MM.1S (cell line): ENCODE data around the gene SPG21.

Experiments
- DNase-seq: peaks from one replicate; pipeline ENCODE4 v3.0.0-alpha.2; 2015
- H2AFZ ChIP-seq: fragments of 300-600 bp; sonication (generic); 2 replicates; pipeline ENCODE4 v1.6.0; 2016; ENCODE audit warnings: antibody characterized with exemption, low read length
- H3F3A ChIP-seq: fragments of 300-600 bp; sonication (generic); 2 replicates; pipeline ENCODE4 v1.6.1; 2016; ENCODE audit warnings: mild to moderate bottlenecking, antibody characterized with exemption, low read length, moderate library complexity, mixed read lengths; ENCODE audit not compliant: insufficient read depth
- H3K27ac ChIP-seq: fragments of 300-600 bp; sonication (generic); 2 replicates; pipeline ENCODE4 v1.5.1; 2016; ENCODE audit warnings: mild to moderate bottlenecking, low read length
- H3K27me3 ChIP-seq: fragments of 300-600 bp; sonication (generic); replicated peaks from 2 replicates; pipeline ENCODE4 v1.6.0; 2016; ENCODE audit warnings: low read length; ENCODE audit not compliant: insufficient read depth
- H3K36me3 ChIP-seq: fragments of 300-600 bp; sonication (generic); replicated peaks from 2 replicates; pipeline ENCODE4 v1.6.1; 2016; ENCODE audit warnings: mild to moderate bottlenecking, low read length, mixed read lengths; ENCODE audit not compliant: insufficient read depth
- H3K4me1 ChIP-seq: fragments of 300-600 bp; sonication (generic); 2 replicates; pipeline ENCODE4 v1.6.1; 2016; ENCODE audit warnings: low read length, mixed read lengths
- H3K4me2 ChIP-seq: fragments of 300-600 bp; sonication (generic); 2 replicates; pipeline ENCODE4 v1.6.0; 2016; ENCODE audit warnings: low read depth, low read length
- H3K4me3 ChIP-seq: fragments of 300-600 bp; sonication (generic); 2 replicates; pipeline ENCODE4 v1.5.1; 2016; ENCODE audit warnings: low read length, mixed read lengths
- H3K79me2 ChIP-seq: fragments of 300-600 bp; sonication (generic); 2 replicates; pipeline ENCODE4 v1.6.1; 2016; ENCODE audit warnings: mixed run types, low read length, mixed read lengths
- H3K9ac ChIP-seq: fragments of 300-600 bp; sonication (generic); 2 replicates; pipeline ENCODE4 v1.6.1; 2016; ENCODE audit warnings: low read length, mixed read lengths
- H3K9me2 ChIP-seq: fragments of 300-600 bp; sonication (generic); replicated peaks from 2 replicates; pipeline ENCODE4 v1.6.1; 2016; ENCODE audit warnings: mild to moderate bottlenecking, low read length, mixed read lengths; ENCODE audit not compliant: insufficient read depth
- H3K9me3 ChIP-seq: fragments of 300-600 bp; sonication (generic); replicated peaks from 2 replicates; pipeline ENCODE4 v1.6.1; 2016; ENCODE audit warnings: mild to moderate bottlenecking, low read length, mixed read lengths; ENCODE audit not compliant: insufficient read depth
- H4K20me1 ChIP-seq: fragments of 300-600 bp; sonication (generic); 2 replicates; pipeline ENCODE4 v1.6.1; 2016; ENCODE audit warnings: mild to moderate bottlenecking, low read length, moderate library complexity, mixed read lengths; ENCODE audit not compliant: insufficient read depth
- EZH2 ChIP-seq: fragments of 300-600 bp; sonication (generic); optimal IDR thresholded peaks from 2 replicates; pipeline ENCODE3; 2017; ENCODE audit warnings: low read depth, mild to moderate bottlenecking, antibody characterized with exemption, low read length, mixed read lengths
- EZH2phosphoT487 ChIP-seq: fragments of 300-600 bp; sonication (generic); IDR thresholded peaks from 2 replicates; pipeline ENCODE4 v1.6.1; 2018; ENCODE audit warnings: antibody characterized with exemption, low read length
- TF ChIP-seq, protein P1 (sequence below): fragments of 300-600 bp; sonication (generic); IDR thresholded peaks from 2 replicates; pipeline ENCODE4 v1.5.1; 2016; ENCODE audit warnings: antibody characterized with exemption, low read length, mixed read lengths

The SPG21 gene

DNA sequence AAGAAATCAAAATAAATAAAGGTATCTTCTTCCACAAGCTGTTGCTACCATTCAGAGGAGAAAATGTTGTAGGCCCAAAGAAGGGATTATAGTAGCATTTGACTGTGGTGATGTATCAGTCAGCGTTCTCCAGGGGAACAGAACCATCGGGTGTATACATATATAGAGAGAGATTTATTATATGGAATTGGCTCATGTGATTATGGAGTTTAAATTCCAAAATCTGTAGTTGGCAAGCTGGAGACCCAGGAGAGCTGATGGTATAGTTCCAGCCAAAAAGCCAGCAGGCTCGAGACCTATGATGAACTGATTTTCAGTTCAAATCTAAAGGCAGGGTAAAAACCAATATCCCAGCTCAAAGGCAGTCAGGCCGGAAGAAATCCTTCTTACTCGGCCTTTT, 7.4 kb upstream of the SPG21 start:
- H3K36me3 ChIP-seq: no peaks in the 10 kb centered on the region
- H3F3A ChIP-seq: no peaks in the 10 kb centered on the region
- H3K4me2 ChIP-seq: no peak overlapping the region
- H3K79me2 ChIP-seq: no peaks in the 10 kb centered on the region
- H3K4me3 ChIP-seq: no peak overlapping the region
- no peaks in the 10 kb centered on the region for H3K4me1 ChIP-seq
- no peaks in the 10 kb centered on the region for H4K20me1 ChIP-seq
- no peak for DNase-seq
- no peak for TF ChIP-seq EZH2phosphoT487
- TF ChIP-seq, protein P1, sequence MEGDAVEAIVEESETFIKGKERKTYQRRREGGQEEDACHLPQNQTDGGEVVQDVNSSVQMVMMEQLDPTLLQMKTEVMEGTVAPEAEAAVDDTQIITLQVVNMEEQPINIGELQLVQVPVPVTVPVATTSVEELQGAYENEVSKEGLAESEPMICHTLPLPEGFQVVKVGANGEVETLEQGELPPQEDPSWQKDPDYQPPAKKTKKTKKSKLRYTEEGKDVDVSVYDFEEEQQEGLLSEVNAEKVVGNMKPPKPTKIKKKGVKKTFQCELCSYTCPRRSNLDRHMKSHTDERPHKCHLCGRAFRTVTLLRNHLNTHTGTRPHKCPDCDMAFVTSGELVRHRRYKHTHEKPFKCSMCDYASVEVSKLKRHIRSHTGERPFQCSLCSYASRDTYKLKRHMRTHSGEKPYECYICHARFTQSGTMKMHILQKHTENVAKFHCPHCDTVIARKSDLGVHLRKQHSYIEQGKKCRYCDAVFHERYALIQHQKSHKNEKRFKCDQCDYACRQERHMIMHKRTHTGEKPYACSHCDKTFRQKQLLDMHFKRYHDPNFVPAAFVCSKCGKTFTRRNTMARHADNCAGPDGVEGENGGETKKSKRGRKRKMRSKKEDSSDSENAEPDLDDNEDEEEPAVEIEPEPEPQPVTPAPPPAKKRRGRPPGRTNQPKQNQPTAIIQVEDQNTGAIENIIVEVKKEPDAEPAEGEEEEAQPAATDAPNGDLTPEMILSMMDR: no peak
- no peak for TF ChIP-seq EZH2
- no peaks in the 10 kb centered on the region for H3K27me3 ChIP-seq
- no peaks in the 10 kb centered on the region for H3K9me2 ChIP-seq
- no peak overlapping the region for H3K27ac ChIP-seq
- H2AFZ ChIP-seq: no peak overlapping the region
- no peaks in the 10 kb centered on the region for H3K9me3 ChIP-seq
- no peak overlapping the region for H3K9ac ChIP-seq

DNA sequence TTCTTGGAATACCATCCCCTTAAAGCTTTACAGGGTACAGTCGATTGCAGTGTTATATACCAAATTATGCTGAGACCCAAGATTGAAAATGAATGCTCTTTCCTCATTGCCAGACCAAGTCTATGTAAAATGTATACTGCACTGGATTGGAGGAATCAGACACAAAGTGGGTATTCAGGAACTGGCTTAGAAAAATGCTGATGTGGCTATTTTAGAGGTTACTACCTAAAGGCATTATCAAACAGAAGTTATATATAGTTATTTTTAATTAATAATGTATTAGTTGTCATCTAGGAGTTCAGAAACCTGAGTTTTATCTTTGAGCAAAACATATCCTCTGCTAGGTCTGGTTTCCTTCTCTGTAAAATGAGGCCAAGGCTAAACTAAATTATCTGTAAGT, 3.6 kb upstream of the SPG21 start:
- Histone ChIP-seq H3K9me3 (no peaks in the 10 kb centered on the region), H4K20me1 (no peaks in the 10 kb centered on the region), H3K36me3 (no peaks in the 10 kb centered on the region), H3K4me2 (peak overlapping the region; percentile 67), H3K79me2 (peaks cover 12% of the 10 kb centered on the region), H3K9me2 (no peaks in the 10 kb centered on the region), H3F3A (peaks cover 7% of the 10 kb centered on the region; the same call in 1 of the 2 replicates), H2AFZ (peak overlapping the region; percentile 71), H3K27ac (no peak overlapping the region), H3K9ac (peak overlapping the region; percentile 36; the same call in 1 of the 2 replicates), H3K4me1 (no peaks in the 10 kb centered on the region), H3K4me3 (peak overlapping the region; percentile 40), H3K27me3 (no peaks in the 10 kb centered on the region)
- no peak for TF ChIP-seq EZH2
- no peak for TF ChIP-seq EZH2phosphoT487
- TF ChIP-seq, protein P1: no peak
- DNase-seq: no peak

DNA sequence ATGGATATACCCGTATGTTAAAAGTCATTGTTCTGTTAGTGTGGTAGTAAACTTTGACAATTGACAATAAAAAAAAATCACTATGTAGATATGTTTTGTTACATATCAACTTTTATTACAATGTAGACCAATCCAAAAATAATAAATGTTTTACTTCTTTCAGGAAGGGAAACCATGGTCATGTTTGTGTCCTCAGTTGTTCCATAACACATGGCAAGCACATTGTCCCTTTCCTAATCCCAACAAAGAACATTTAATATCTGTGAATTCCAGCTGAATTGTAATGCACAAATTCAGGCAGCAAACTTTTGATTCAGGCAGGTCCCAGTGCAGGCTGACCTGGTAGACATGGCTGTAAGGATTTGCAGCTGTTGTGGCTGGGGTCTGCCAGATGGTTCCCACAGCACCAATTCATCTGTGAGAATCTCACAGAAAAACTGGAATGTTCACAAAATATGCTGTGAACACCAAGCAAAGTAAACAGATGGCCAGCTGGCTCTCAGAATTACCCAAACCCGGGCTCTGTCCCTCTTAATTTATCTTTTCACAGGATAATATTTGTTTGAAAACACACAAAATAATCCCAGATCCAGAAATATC, 1.9 kb upstream of the SPG21 start:
- H3K36me3 ChIP-seq: no peaks in the 10 kb centered on the region
- H3K9ac ChIP-seq: no peak overlapping the region
- TF ChIP-seq EZH2phosphoT487 (no peak), EZH2 (no peak)
- TF ChIP-seq, protein P1: no peak
- no peaks in the 10 kb centered on the region for H4K20me1 ChIP-seq
- DNase-seq: no peak
- no peak overlapping the region for H3K4me2 ChIP-seq
- H3K79me2 ChIP-seq: peaks cover 26% of the 10 kb centered on the region
- no peak overlapping the region for H3K27ac ChIP-seq
- H2AFZ ChIP-seq: no peak overlapping the region
- H3K9me3 ChIP-seq: no peaks in the 10 kb centered on the region
- no peaks in the 10 kb centered on the region for H3K4me1 ChIP-seq
- no peaks in the 10 kb centered on the region for H3K27me3 ChIP-seq
- no peak overlapping the region for H3K4me3 ChIP-seq
- peaks cover 7% of the 10 kb centered on the region; the same call in 1 of the 2 replicates for H3F3A ChIP-seq
- no peaks in the 10 kb centered on the region for H3K9me2 ChIP-seq
